GM10248 (cell line): ENCODE results near the gene FBXO22.

ENCODE experiments used
- CTCF ChIA-PET: fragments of 300-600 bp; sonication (Branson Sonifier 250); formaldehyde crosslinking; extraction: SDS; loops from one replicate; lab custom pipeline; 2021; ENCODE audit warnings: antibody characterized with exemption; lab: Yijun Ruan, JAX
- POLR2A ChIA-PET: fragments of 350-650 bp; sonication (Branson Sonifier 250); formaldehyde crosslinking; extraction: SDS; loops from one replicate; lab custom pipeline; 2020; ENCODE audit warnings: antibody characterized with exemption; lab: Yijun Ruan, JAX
- DNase-seq: peaks from one replicate; pipeline ENCODE4 v3.0.0; 2012; ENCODE audit errors: extremely low spot score
- CTCF ChIP-seq: IDR thresholded peaks from 2 replicates; pipeline ENCODE4 v1.5.1; 2012; ENCODE audit warnings: mild to moderate bottlenecking, low read depth; ENCODE audit errors: extremely low read depth, missing control alignments, control extremely low read depth

FBXO22 gene

GRCh38 chr15:75916978-75917377 lies 13.3 kb downstream of the FBXO22 start:
- TF ChIP-seq CTCF = no peak
- DNase-seq = no peak
- POLR2A ChIA-PET = no interaction called here
- CTCF ChIA-PET = no interaction called here

GRCh38 chr15:75918135-75918534 lies 14.5 kb downstream of the FBXO22 start:
- CTCF ChIA-PET = interaction anchor here (1.0 to 1.1 kb wide), 2 partner anchors 11 to 15 kb away, joined by 3 read pairs; partner anchors contain the start of gene FBXO22
- no peak for TF ChIP-seq CTCF
- POLR2A ChIA-PET = no interaction called here
- DNase-seq = no peak

GRCh38 chr15:75920079-75920478 lies 16.4 kb downstream of the FBXO22 start:
- DNase-seq = no peak
- no peak for TF ChIP-seq CTCF
- ChIA-PET POLR2A (no interaction called here), CTCF (interaction anchor here (1.2 to 2.9 kb wide), 2 partner anchors 10 to 20 kb away, joined by 3 to 9 read pairs; no protein-coding TSS in a partner anchor)

- TF ChIP-seq CTCF = peak; percentile 25
- ChIA-PET CTCF (interaction anchor here (0.6 to 2.9 kb wide), 12 partner anchors 8 to 416 kb away, joined by 3 to 9 read pairs (median 3); no protein-coding TSS in a partner anchor), POLR2A (interaction anchor here (0.5 kb wide), 1 partner anchor 354 kb away, joined by 3 read pairs; no protein-coding TSS in a partner anchor)
- no peak for DNase-seq
These were observed 18.3 kb downstream of the FBXO22 start for GRCh38 chr15:75921732-75922703.

- TF ChIP-seq CTCF = no peak
- POLR2A ChIA-PET = no interaction called here
- no peak for DNase-seq
- CTCF ChIA-PET = interaction anchor here (0.9 to 1.8 kb wide), 4 partner anchors 8 to 216 kb away, joined by 3 to 6 read pairs (median 4); no protein-coding TSS in a partner anchor
These were observed 20.1 kb downstream of the FBXO22 start for GRCh38 chr15:75923756-75924155.

GRCh38 chr15:75924576-75924975 lies 20.9 kb downstream of the FBXO22 start:
- ChIA-PET CTCF (interaction anchor here (1.8 kb wide), 1 partner anchor 14 kb away, joined by 6 read pairs; no protein-coding TSS in a partner anchor), POLR2A (no interaction called here)
- DNase-seq = no peak
- no peak for TF ChIP-seq CTCF
